ENCODE results near the gene SLC13A5.

SLC13A5 gene

GRCh38 chr17:6651354-6651918 is 61.7 kb downstream of the SLC13A5 start, which contains the start of the genes C17orf100 and MED31:
C17orf100 (plus strand) TSS chr17:6651762; CDS start chr17:6651914, 152 bp downstream.
MED31 (minus strand) TSS chr17:6651605; CDS start chr17:6651528, 77 bp downstream.
- no peak for TF ChIP-seq CTCF (IDR thresholded peaks at IDR 0.05; ENCODE audit: control insufficient read depth, extremely low read depth, insufficient read depth)
- H3K4me3 ChIP-seq (ENCODE audit: low read depth, low read length), result peak within 1 kb of the TSS; percentile 86
- DNase-seq (ENCODE audit: low read depth), result peak; percentile 84

- TF ChIP-seq CTCF (IDR thresholded peaks at IDR 0.05; ENCODE audit: control insufficient read depth, extremely low read depth, insufficient read depth), result peak; percentile 45
- no peak for DNase-seq (ENCODE audit: low read depth)
- H3K4me3 ChIP-seq (ENCODE audit: low read depth, low read length), result no peak overlapping the region
These were observed 65.0 kb downstream of the SLC13A5 start for GRCh38 chr17:6648181-6648580.

- DNase-seq (ENCODE audit: low read depth), result no peak
- H3K4me3 ChIP-seq (ENCODE audit: low read depth, low read length), result no peak overlapping the region
- TF ChIP-seq CTCF (IDR thresholded peaks at IDR 0.05; ENCODE audit: control insufficient read depth, extremely low read depth, insufficient read depth), result no peak
These were observed 69.6 kb downstream of the SLC13A5 start for GRCh38 chr17:6643451-6644125.

GRCh38 chr17:6642592-6642991 is 70.6 kb downstream of the SLC13A5 start:
- no peak for TF ChIP-seq CTCF (IDR thresholded peaks at IDR 0.05; ENCODE audit: control insufficient read depth, extremely low read depth, insufficient read depth)
- no peak overlapping the region for H3K4me3 ChIP-seq (ENCODE audit: low read depth, low read length)
- DNase-seq (ENCODE audit: low read depth), result no peak

- no peak for TF ChIP-seq CTCF (IDR thresholded peaks at IDR 0.05; ENCODE audit: control insufficient read depth, extremely low read depth, insufficient read depth)
- DNase-seq (ENCODE audit: low read depth), result no peak
- peak overlapping the region; percentile 93 for H3K4me3 ChIP-seq (ENCODE audit: low read depth, low read length)
These were observed 71.8 kb downstream of the SLC13A5 start for GRCh38 chr17:6641247-6641863.

- peak within 1 kb of the TSS; percentile 93 for H3K4me3 ChIP-seq (ENCODE audit: low read depth, low read length)
- DNase-seq (ENCODE audit: low read depth), result peak; percentile 56
- TF ChIP-seq CTCF (IDR thresholded peaks at IDR 0.05; ENCODE audit: control insufficient read depth, extremely low read depth, insufficient read depth), result no peak
These were observed 72.5 kb downstream of the SLC13A5 start, which contains the start of the genes KIAA0753 and TXNDC17 for GRCh38 chr17:6640536-6641246. KIAA0753 (minus strand) TSS chr17:6640711; CDS start chr17:6635103, 5,608 bp downstream. TXNDC17 (plus strand) TSS chr17:6641060; CDS start chr17:6641083, 23 bp downstream.

All from LNCaP clone FGC (cell line).